ENCODE results near the gene DAP3. TPM values are rescaled to one million over a fixed set of nuclear protein-coding genes. Genes with fewer than 3 reads are reported as not detected.
"Not testable (repeated sequence)": the region's sequence is repeated elsewhere in the genome, so short reads cannot be mapped to it uniquely, and the experiment has no call there.

Gene DAP3
- total and polyA plus RNA-seq, 2 of the 13 experiments (the other 11 are each of a cell fraction or from before 2014, with no cell fraction given) = 129 to 133 TPM

GRCh38 chr1:155687705-155688323, 1.1 kb upstream of the DAP3 start:
- peaks cover 52% of the 10 kb centered on the region for H3K4me1 ChIP-seq (ENCODE audit: insufficient read depth, low read length)
- in situ Hi-C loops (cut with HindIII; ENCODE audit: extremely low pct_ligation_motif_present, low pct_unique_long_range_greater_than_20kb); FAIRE-seq; intact Hi-C loops (cut with micrococcal nuclease; ENCODE audit: unreplicated experiment); BruUV-seq (replicated peaks); DNase-seq (ENCODE audit: low spot score); H3K9me3 ChIP-seq (ENCODE audit: low read length); H2AFZ ChIP-seq (ENCODE audit: low read length); CTCF ChIA-PET (ENCODE audit: low intra/inter-chr PET ratio, low total read pairs); H3K27me3 ChIP-seq (ENCODE audit: control insufficient read depth in 1 of 2, insufficient read depth in 2 of 2, low read length in 2 of 2); H4K20me1 ChIP-seq (ENCODE audit: insufficient read depth, low read length); H3K36me3 ChIP-seq (replicated peaks in 1 of 2; ENCODE audit: control insufficient read depth in 1 of 2, insufficient read depth in 2 of 2, low read length in 2 of 2): not testable (repeated sequence)
- peak overlapping the region; percentile 45 for H3K4me2 ChIP-seq (ENCODE audit: low read depth, low read length)
- POLR2A ChIA-PET = interaction anchor here (1.3 kb wide), 1 partner anchor 11 kb away, joined by 3 read pairs; no protein-coding TSS in a partner anchor
- H3K79me2 ChIP-seq (ENCODE audit: insufficient read depth, low read length) = peaks cover 85% of the 10 kb centered on the region
- H3K9ac ChIP-seq (ENCODE audit: insufficient read depth, low read depth, low read length) = peak overlapping the region; percentile 99
- H3K4me3 ChIP-seq (replicated peaks in 1 of 3; ENCODE audit: insufficient read depth in 1 of 3, low read depth in 2 of 3, low read length in 3 of 3) = peak overlapping the region; percentile 74 to 100 (median 95)
- peak; percentile 39 for ATAC-seq
- peak overlapping the region; percentile 96 for H3K27ac ChIP-seq (ENCODE audit: extremely low read length, insufficient read depth, low read length)
- WGBS (ENCODE audit: low lambda C conversion rate) = under 1% methylated on average over 23 of the region's 35 CpGs
- TF ChIP-seq ETS1 (CRISPR knock-in tag; IDR thresholded peaks at IDR 0.05) (peak; percentile 21; the same call in 1 of the 2 replicates), ZSCAN21 (CRISPR knock-in tag; IDR thresholded peaks at IDR 0.05; ENCODE audit: borderline replicate concordance) (peak; percentile 27; the same call in 1 of the 2 replicates), HIVEP1 (CRISPR knock-in tag; IDR thresholded peaks at IDR 0.05) (0 out of 2 replicates have a peak, but pooled peaks have one; percentile 34), CCDC6 (CRISPR knock-in tag; IDR thresholded peaks at IDR 0.05) (peak; percentile 29; the same call in 1 of the 2 replicates), MTERF4 (CRISPR knock-in tag; IDR thresholded peaks at IDR 0.05) (peak; percentile 15), NRL (CRISPR knock-in tag; IDR thresholded peaks at IDR 0.05; ENCODE audit: borderline replicate concordance) (0 out of 2 replicates have a peak, but pooled peaks have one; percentile 7), YY1 (IDR thresholded peaks at IDR 0.05; ENCODE audit: insufficient read depth, insufficient replicate concordance, low read depth, low read length) (peak; percentile 93), ZNF572 (CRISPR knock-in tag; IDR thresholded peaks at IDR 0.05) (0 out of 2 replicates have a peak, but pooled peaks have one; percentile 50), POGZ (CRISPR knock-in tag; IDR thresholded peaks at IDR 0.05) (0 out of 2 replicates have a peak, but pooled peaks have one; percentile 2), ZNF879 (CRISPR knock-in tag; IDR thresholded peaks at IDR 0.05) (0 out of 2 replicates have a peak, but pooled peaks have one; percentile 20), SIN3A (IDR thresholded peaks at IDR 0.05; ENCODE audit: borderline replicate concordance, low read depth, low read length) (0 out of 2 replicates have a peak, but pooled peaks have one; percentile 28)
- TF ChIP-seq, protein P1, sequence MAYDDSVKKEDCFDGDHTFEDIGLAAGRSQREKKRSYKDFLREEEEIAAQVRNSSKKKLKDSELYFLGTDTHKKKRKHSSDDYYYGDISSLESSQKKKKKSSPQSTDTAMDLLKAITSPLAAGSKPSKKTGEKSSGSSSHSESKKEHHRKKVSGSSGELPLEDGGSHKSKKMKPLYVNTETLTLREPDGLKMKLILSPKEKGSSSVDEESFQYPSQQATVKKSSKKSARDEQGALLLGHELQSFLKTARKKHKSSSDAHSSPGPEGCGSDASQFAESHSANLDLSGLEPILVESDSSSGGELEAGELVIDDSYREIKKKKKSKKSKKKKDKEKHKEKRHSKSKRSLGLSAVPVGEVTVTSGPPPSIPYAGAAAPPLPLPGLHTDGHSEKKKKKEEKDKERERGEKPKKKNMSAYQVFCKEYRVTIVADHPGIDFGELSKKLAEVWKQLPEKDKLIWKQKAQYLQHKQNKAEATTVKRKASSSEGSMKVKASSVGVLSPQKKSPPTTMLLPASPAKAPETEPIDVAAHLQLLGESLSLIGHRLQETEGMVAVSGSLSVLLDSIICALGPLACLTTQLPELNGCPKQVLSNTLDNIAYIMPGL (CRISPR knock-in tag; IDR thresholded peaks at IDR 0.05; ENCODE audit: borderline replicate concordance in 1 of 2, low read depth in 1 of 2) = 0 out of 4 replicates have a peak, but pooled peaks of 1 of the 2 experiments have one; percentile 4
- TF ChIP-seq, protein P2, sequence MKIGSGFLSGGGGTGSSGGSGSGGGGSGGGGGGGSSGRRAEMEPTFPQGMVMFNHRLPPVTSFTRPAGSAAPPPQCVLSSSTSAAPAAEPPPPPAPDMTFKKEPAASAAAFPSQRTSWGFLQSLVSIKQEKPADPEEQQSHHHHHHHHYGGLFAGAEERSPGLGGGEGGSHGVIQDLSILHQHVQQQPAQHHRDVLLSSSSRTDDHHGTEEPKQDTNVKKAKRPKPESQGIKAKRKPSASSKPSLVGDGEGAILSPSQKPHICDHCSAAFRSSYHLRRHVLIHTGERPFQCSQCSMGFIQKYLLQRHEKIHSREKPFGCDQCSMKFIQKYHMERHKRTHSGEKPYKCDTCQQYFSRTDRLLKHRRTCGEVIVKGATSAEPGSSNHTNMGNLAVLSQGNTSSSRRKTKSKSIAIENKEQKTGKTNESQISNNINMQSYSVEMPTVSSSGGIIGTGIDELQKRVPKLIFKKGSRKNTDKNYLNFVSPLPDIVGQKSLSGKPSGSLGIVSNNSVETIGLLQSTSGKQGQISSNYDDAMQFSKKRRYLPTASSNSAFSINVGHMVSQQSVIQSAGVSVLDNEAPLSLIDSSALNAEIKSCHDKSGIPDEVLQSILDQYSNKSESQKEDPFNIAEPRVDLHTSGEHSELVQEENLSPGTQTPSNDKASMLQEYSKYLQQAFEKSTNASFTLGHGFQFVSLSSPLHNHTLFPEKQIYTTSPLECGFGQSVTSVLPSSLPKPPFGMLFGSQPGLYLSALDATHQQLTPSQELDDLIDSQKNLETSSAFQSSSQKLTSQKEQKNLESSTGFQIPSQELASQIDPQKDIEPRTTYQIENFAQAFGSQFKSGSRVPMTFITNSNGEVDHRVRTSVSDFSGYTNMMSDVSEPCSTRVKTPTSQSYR (CRISPR knock-in tag; IDR thresholded peaks at IDR 0.05; ENCODE audit: borderline replicate concordance) = peak; percentile 33; the same call in 1 of the 2 replicates
